ENCODE data around the gene HIP1. TPM values are rescaled to one million over a fixed set of nuclear protein-coding genes. Genes with fewer than 3 reads are reported as not detected.

The HIP1 gene
- polyA plus RNA-seq, 2 of the 4 experiments (the other 2 are of a cell fraction), result 17.3 to 33.4 TPM

GRCh38 chr7:75579899-75580298 lies 158.8 kb downstream of the HIP1 start:
- Histone ChIP-seq H3K4me1 (no peaks in the 10 kb centered on the region), H3K4me3 (no peak overlapping the region), H3K27ac (no peak overlapping the region), H3K9me3 (no peaks in the 10 kb centered on the region), H3K4me2 (no peak overlapping the region)
- ChIA-PET POLR2A (no interaction called here), CTCF (interaction anchor here (0.9 kb wide), 2 partner anchors 38 to 152 kb away, joined by 3 read pairs; no protein-coding TSS in a partner anchor)
- ATAC-seq, result no peak
- TF ChIP-seq NPAS2 (CRISPR knock-in tag; IDR thresholded peaks at IDR 0.05; ENCODE audit: borderline replicate concordance), result no peak
- no peak for TF ChIP-seq KDM5A (IDR thresholded peaks at IDR 0.05)
- no peak for TF ChIP-seq ZSCAN20 (CRISPR knock-in tag; IDR thresholded peaks at IDR 0.05)
- no peak for TF ChIP-seq POLR2AphosphoS2 (conservative IDR thresholded peaks at IDR 0.05; ENCODE audit: low read length)
- no peak for DNase-seq (ENCODE audit: low read depth in 1 of 2, low spot score in 1 of 2)
- WGBS (ENCODE audit: missing lambda C conversion rate), result 98% methylated on average over 6 of the region's 6 CpGs
- FAIRE-seq, result no peak

DNA sequence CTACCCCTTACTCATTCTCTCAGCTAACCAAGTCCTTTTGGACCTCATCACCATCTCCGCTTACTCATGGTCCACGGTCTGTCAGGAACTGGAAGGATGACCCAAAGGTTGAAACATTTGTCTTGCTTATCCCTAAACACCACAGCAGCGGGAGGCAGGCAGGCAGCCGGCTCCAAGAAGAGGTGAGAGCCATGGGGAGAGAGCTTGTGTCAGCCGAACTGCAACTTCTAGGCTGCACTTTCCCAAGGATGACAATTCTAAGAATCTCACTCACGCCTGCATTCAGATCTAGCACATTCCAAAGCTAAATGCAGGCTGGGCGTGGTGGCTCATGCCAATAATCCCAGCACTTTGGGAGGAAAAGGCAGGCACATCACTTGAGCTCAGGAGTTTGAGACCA lies 160.7 kb downstream of the HIP1 start:
- WGBS (ENCODE audit: missing lambda C conversion rate), result 88% methylated on average over 7 of the region's 7 CpGs
- H3K4me2 ChIP-seq, result no peak overlapping the region

DNA sequence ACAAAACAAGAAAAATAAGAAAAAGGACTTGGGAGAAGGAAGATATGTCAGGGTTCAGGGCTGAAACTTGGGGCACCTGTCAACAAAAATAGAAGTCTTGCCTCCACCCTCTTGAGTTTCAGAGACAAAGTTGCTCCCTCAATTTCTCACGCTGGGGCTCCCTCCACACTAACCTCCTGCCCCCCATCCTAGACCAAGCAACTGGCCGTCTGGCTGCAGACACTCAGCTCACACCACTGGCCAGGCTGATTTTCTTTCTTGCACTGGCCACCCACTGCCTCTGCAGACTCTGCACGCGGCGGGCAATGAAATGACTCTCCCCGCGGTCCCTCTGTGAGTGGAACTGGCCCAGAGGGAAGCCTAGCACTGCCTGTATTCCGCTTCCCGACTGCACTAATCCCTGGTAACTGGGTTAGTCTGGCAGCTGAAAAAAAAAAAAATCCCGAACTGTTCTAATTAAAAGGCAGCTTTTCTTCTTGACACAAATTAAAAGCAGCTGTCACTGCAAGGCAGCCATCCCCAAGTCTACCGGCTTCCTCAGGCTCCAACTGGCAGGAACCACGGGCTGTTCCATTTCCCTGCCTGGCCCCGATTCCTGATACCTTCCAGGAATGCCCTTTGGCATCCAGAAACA lies 163.1 kb downstream of the HIP1 start:
- no peak for DNase-seq (ENCODE audit: low read depth in 1 of 2, low spot score in 1 of 2)
- TF ChIP-seq JUNB (IDR thresholded peaks at IDR 0.05) (no peak), TP53 (CRISPR knock-in tag; IDR thresholded peaks at IDR 0.05) (no peak), E2F6 (IDR thresholded peaks at IDR 0.05; ENCODE audit: borderline replicate concordance, low read depth) (no peak)
- no peak overlapping the region for H3K4me3 ChIP-seq
- H3K4me2 ChIP-seq, result no peak overlapping the region
- ChIA-PET POLR2A (no interaction called here), CTCF (interaction anchor here (0.6 kb wide), 1 partner anchor 29 kb away, joined by 3 read pairs; no protein-coding TSS in a partner anchor)
- H3K9me3 ChIP-seq, result no peaks in the 10 kb centered on the region
- H3K4me1 ChIP-seq, result no peaks in the 10 kb centered on the region
- H3K27ac ChIP-seq, result no peak overlapping the region
- 88% methylated on average over 13 of the region's 13 CpGs for WGBS (ENCODE audit: missing lambda C conversion rate)
- no peak for ATAC-seq
- no peak for FAIRE-seq

More for the DNA sequence above, 160.7 kb downstream of the HIP1 start:
- POLR2A ChIA-PET, result no interaction called here
- no peaks in the 10 kb centered on the region for H3K4me1 ChIP-seq
- no peaks in the 10 kb centered on the region for H3K9me3 ChIP-seq
- FAIRE-seq (no peak), ATAC-seq (no peak), DNase-seq (ENCODE audit: low read depth in 1 of 2, low spot score in 1 of 2) (no peak)
- no peak for TF ChIP-seq NPAS2 (CRISPR knock-in tag; IDR thresholded peaks at IDR 0.05; ENCODE audit: borderline replicate concordance)
- TF ChIP-seq HEYL (CRISPR knock-in tag; IDR thresholded peaks at IDR 0.05), result no peak
- CTCF ChIA-PET, result interaction anchor here (1.3 to 1.9 kb wide), 2 partner anchors 38 to 183 kb away, joined by 4 read pairs; no protein-coding TSS in a partner anchor
- H3K27ac ChIP-seq, result no peak overlapping the region
- H3K4me3 ChIP-seq, result no peak overlapping the region

DNA sequence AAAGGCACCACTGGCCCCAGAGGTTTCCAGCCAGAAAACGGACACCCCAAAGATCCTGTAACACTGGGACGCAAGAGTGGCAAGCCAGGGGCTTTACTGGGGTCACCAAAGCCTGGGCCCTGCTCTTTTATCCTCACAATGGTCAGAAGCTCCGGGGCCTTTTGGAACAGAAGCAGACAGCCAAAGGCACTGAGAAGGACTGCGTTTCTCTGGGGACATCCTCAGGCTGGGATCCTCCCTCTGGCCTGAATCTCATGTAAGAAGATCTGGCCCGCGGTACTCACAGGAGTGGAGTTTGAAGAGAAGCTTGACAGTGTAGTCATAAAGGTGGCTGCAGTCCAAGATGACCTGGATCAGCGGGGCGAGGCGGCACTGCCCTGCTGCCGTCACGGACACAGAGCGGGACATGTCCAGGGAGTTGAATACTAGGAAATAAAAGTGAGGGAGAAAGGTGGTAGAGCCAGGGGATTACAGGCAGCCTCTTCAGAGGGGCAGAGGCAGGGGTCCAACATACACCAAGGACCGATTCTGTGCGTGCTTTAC lies 165.2 kb downstream of the HIP1 start:
- no peak for FAIRE-seq
- Histone ChIP-seq H3K4me3 (no peak overlapping the region), H3K4me2 (no peak overlapping the region), H3K9me3 (no peaks in the 10 kb centered on the region), H3K27ac (no peak overlapping the region), H3K4me1 (no peaks in the 10 kb centered on the region)
- ATAC-seq, result no peak
- ChIA-PET POLR2A (no interaction called here), CTCF (interaction anchor here (0.9 to 1.0 kb wide), 2 partner anchors 48 to 189 kb away, joined by 3 read pairs; no protein-coding TSS in a partner anchor)
- DNase-seq (ENCODE audit: low read depth in 1 of 2, low spot score in 1 of 2), result no peak
- TF ChIP-seq, protein P1, sequence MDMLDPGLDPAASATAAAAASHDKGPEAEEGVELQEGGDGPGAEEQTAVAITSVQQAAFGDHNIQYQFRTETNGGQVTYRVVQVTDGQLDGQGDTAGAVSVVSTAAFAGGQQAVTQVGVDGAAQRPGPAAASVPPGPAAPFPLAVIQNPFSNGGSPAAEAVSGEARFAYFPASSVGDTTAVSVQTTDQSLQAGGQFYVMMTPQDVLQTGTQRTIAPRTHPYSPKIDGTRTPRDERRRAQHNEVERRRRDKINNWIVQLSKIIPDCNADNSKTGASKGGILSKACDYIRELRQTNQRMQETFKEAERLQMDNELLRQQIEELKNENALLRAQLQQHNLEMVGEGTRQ (IDR thresholded peaks at IDR 0.05), result no peak
- TF ChIP-seq PBX3 (IDR thresholded peaks at IDR 0.05) (no peak), JUNB (IDR thresholded peaks at IDR 0.05) (no peak), MAZ (IDR thresholded peaks at IDR 0.05; ENCODE audit: borderline replicate concordance, low read depth, low read length) (no peak), GATA3 (IDR thresholded peaks at IDR 0.05; ENCODE audit: borderline replicate concordance) (no peak), FOSL2 (IDR thresholded peaks at IDR 0.05) (no peak), FOSL2 (CRISPR knock-in tag; IDR thresholded peaks at IDR 0.05) (no peak), RFX5 (IDR thresholded peaks at IDR 0.05) (no peak), CEBPB (IDR thresholded peaks at IDR 0.05) (no peak), KDM1A (IDR thresholded peaks at IDR 0.05; ENCODE audit: low read depth) (no peak), HES2 (IDR thresholded peaks at IDR 0.05) (no peak), RCOR1 (IDR thresholded peaks at IDR 0.05; ENCODE audit: low read depth, low read length) (no peak), EP300 (IDR thresholded peaks at IDR 0.05) (no peak), HOXA7 (CRISPR knock-in tag; IDR thresholded peaks at IDR 0.05) (no peak), TP53 (CRISPR knock-in tag; IDR thresholded peaks at IDR 0.05) (no peak), CBX8 (IDR thresholded peaks at IDR 0.05) (no peak), RAD21 (conservative IDR thresholded peaks at IDR 0.05 in 1 of 2, IDR thresholded peaks at IDR 0.05 in 1 of 2) (no peak), ZSCAN20 (CRISPR knock-in tag; IDR thresholded peaks at IDR 0.05) (no peak)
- TF ChIP-seq, protein P2, sequence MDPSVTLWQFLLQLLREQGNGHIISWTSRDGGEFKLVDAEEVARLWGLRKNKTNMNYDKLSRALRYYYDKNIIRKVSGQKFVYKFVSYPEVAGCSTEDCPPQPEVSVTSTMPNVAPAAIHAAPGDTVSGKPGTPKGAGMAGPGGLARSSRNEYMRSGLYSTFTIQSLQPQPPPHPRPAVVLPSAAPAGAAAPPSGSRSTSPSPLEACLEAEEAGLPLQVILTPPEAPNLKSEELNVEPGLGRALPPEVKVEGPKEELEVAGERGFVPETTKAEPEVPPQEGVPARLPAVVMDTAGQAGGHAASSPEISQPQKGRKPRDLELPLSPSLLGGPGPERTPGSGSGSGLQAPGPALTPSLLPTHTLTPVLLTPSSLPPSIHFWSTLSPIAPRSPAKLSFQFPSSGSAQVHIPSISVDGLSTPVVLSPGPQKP (IDR thresholded peaks at IDR 0.05; ENCODE audit: low read depth, low read length), result no peak
- TF ChIP-seq, protein P3, sequence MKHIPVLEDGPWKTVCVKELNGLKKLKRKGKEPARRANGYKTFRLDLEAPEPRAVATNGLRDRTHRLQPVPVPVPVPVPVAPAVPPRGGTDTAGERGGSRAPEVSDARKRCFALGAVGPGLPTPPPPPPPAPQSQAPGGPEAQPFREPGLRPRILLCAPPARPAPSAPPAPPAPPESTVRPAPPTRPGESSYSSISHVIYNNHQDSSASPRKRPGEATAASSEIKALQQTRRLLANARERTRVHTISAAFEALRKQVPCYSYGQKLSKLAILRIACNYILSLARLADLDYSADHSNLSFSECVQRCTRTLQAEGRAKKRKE (CRISPR knock-in tag; IDR thresholded peaks at IDR 0.05; ENCODE audit: low read depth), result no peak
- 88% methylated on average over 14 of the region's 14 CpGs for WGBS (ENCODE audit: missing lambda C conversion rate)
